ENCODE results near the gene MAPK9.

MAPK9 gene

GRCh38 chr5:180296771-180297170 is 4.9 kb upstream of the MAPK9 start:
- in situ Hi-C loops (cut with HindIII; ENCODE audit: low sequenced_read_pairs), result no loop called here
- no peak for DNase-seq (ENCODE audit: low read depth, low spot score)
- H3K4me3 ChIP-seq (ENCODE audit: low read depth, low read length), result no peak overlapping the region
- peak; percentile 24 for TF ChIP-seq CTCF (IDR thresholded peaks at IDR 0.05; ENCODE audit: low read depth, low read length)

DNA sequence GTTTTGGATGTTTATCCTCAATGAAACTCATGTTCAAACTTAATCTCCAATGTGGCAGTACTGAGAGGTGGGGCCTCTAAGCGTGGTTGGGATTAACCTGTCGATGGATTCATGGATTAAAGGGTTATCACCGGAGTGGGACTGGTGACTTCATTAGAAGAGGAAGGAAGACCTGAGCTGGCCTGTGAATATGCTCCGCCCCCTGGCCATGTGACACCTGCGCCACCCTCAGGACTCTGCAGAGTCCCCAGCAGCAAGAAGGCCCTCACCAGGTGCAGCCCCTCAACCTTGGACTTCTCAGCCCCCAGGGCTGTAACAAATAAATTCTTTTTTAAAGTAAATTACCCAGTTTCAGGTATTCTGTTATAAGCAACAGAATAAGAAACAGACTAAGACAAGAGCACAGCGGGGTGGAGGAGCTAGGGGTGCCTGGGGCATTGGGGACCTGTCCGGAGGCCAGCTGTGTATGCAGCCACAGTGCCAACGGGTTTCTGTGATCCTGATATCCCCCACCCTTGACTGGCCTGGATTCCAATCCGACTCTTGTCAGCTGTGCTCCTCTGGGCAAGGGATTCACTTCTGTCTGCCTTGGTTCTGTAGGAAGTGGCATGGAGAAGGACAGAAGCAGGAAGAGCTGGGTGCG is 3.2 kb upstream of the MAPK9 start:
- no peak overlapping the region for H3K4me3 ChIP-seq (ENCODE audit: low read depth, low read length)
- no peak for DNase-seq (ENCODE audit: low read depth, low spot score)
- in situ Hi-C loops (cut with HindIII; ENCODE audit: low sequenced_read_pairs), result no loop called here
- TF ChIP-seq CTCF (IDR thresholded peaks at IDR 0.05; ENCODE audit: low read depth, low read length), result no peak

DNA sequence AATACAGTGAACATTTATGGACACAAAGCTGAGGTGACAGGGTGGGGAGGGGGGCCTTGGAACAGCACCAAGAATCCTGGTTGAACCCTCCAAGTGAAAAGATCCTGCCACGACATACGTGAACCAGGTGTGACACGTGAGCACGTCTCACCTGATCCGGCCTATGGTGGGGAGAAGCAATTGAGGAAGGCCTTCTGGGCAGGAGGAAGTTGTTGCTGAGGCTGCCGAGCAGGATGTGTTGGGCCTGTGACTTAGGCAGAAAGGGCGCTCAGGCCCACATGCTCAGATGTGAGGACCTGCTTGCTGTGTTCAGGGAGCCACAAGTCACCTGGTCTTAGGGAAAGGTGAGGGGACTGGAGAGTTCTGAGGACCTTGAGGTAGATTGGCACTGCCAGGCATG is 2.5 kb upstream of the MAPK9 start:
- no peak for TF ChIP-seq CTCF (IDR thresholded peaks at IDR 0.05; ENCODE audit: low read depth, low read length)
- DNase-seq (ENCODE audit: low read depth, low spot score), result no peak
- in situ Hi-C loops (cut with HindIII; ENCODE audit: low sequenced_read_pairs), result no loop called here
- H3K4me3 ChIP-seq (ENCODE audit: low read depth, low read length), result no peak overlapping the region

- in situ Hi-C loops (cut with HindIII; ENCODE audit: low sequenced_read_pairs), result no loop called here
- peak overlapping the region; percentile 64 for H3K4me3 ChIP-seq (ENCODE audit: low read depth, low read length)
- peak; percentile 24 for TF ChIP-seq CTCF (IDR thresholded peaks at IDR 0.05; ENCODE audit: low read depth, low read length)
- no peak for DNase-seq (ENCODE audit: low read depth, low spot score)
Observed at GRCh38 chr5:180291234-180291940, 496 bp downstream of the MAPK9 start.

- in situ Hi-C loops (cut with HindIII; ENCODE audit: low sequenced_read_pairs), result no loop called here
- H3K4me3 ChIP-seq (ENCODE audit: low read depth, low read length), result peak overlapping the region; percentile 64
- no peak for TF ChIP-seq CTCF (IDR thresholded peaks at IDR 0.05; ENCODE audit: low read depth, low read length)
- DNase-seq (ENCODE audit: low read depth, low spot score), result no peak
Observed at GRCh38 chr5:180290568-180291233, 1.2 kb downstream of the MAPK9 start.

DNA sequence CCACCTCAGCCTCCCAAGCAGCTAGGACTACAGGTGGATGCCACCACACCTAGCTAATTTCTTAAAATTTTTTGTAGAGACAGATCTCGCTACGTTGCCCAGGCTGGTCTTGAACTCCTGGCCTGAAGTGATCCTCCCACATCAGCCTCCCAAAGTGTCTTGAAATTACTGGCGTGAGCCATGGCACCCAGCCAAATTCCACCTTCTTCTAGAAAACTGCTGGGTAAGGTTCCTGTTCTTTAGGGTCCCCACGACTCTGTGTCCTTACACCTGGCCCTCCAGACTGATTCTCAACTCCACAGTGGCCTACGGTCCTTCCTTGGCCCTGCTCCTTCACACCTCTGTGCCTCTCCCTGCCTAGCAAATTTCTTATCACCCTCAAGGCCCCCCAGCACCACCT is 1.9 kb downstream of the MAPK9 start:
- no peak for TF ChIP-seq CTCF (IDR thresholded peaks at IDR 0.05; ENCODE audit: low read depth, low read length)
- DNase-seq (ENCODE audit: low read depth, low spot score), result no peak
- in situ Hi-C loops (cut with HindIII; ENCODE audit: low sequenced_read_pairs), result no loop called here
- H3K4me3 ChIP-seq (ENCODE audit: low read depth, low read length), result no peak overlapping the region

Data from astrocyte of the spinal cord (primary cell).